UCSD-AML1 (cell line): ENCODE data around the gene ASCC3.

Source experiments
- DNase-seq: peaks from one replicate; lab custom pipeline; 2025; ENCODE audit not compliant: unreplicated experiment; lab: John Stamatoyannopoulos, UW

Gene ASCC3, protein sequence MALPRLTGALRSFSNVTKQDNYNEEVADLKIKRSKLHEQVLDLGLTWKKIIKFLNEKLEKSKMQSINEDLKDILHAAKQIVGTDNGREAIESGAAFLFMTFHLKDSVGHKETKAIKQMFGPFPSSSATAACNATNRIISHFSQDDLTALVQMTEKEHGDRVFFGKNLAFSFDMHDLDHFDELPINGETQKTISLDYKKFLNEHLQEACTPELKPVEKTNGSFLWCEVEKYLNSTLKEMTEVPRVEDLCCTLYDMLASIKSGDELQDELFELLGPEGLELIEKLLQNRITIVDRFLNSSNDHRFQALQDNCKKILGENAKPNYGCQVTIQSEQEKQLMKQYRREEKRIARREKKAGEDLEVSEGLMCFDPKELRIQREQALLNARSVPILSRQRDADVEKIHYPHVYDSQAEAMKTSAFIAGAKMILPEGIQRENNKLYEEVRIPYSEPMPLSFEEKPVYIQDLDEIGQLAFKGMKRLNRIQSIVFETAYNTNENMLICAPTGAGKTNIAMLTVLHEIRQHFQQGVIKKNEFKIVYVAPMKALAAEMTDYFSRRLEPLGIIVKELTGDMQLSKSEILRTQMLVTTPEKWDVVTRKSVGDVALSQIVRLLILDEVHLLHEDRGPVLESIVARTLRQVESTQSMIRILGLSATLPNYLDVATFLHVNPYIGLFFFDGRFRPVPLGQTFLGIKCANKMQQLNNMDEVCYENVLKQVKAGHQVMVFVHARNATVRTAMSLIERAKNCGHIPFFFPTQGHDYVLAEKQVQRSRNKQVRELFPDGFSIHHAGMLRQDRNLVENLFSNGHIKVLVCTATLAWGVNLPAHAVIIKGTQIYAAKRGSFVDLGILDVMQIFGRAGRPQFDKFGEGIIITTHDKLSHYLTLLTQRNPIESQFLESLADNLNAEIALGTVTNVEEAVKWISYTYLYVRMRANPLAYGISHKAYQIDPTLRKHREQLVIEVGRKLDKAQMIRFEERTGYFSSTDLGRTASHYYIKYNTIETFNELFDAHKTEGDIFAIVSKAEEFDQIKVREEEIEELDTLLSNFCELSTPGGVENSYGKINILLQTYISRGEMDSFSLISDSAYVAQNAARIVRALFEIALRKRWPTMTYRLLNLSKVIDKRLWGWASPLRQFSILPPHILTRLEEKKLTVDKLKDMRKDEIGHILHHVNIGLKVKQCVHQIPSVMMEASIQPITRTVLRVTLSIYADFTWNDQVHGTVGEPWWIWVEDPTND (N-terminal part only)

GRCh38 chr6:100880853-100881706, at the start of gene ASCC3:
Gene ASCC3 (minus strand): TSS chr6:100881329. CDS start chr6:100867997, 13,332 bp downstream.
- DNase-seq, result peak; percentile 92

DNA sequence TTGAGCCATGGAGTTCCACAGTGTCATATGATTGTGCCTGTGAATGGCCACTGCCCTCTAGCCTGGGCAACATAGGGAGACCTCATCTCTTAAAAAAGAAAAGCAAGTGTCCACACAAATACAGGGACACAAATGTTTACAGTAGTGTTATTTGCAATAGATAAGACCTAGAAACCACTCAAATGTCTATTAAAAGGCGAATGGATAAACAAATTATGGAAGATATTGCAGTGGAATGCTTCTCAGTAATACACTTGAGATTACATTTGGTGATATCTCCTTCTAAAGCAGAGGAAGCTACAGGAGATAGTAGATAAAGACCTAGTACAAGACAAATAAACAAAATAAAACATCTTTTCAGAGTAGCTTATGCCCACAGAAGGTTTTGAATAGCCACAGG, 44.6 kb upstream of the ASCC3 start:
- DNase-seq, result no peak

- DNase-seq, result no peak
Observed at GRCh38 chr6:100924534-100925227, 43.6 kb upstream of the ASCC3 start.

- no peak for DNase-seq
Observed at GRCh38 chr6:100923481-100924165, 42.5 kb upstream of the ASCC3 start.

- no peak for DNase-seq
Observed at GRCh38 chr6:100920028-100920605, 39.0 kb upstream of the ASCC3 start.

DNA sequence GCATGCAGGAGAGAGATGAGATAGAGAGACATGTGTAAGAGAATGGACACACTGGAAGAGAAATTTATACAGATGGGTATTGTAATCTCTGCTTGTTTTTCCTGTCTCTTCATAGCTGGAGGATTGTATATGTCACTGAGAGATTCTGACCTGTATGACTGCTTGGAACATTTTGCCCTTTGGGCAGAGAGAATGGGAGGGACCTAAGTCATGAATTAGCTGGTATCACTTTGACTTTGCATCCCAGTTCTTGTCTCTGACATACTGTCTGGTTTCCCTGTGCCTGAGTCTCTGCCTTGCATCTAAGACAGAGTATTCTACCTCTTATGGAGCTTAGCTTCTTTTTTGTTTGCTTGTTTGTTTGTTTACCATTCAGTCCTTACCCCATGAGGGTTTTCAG, 37.0 kb upstream of the ASCC3 start:
- no peak for DNase-seq

DNA sequence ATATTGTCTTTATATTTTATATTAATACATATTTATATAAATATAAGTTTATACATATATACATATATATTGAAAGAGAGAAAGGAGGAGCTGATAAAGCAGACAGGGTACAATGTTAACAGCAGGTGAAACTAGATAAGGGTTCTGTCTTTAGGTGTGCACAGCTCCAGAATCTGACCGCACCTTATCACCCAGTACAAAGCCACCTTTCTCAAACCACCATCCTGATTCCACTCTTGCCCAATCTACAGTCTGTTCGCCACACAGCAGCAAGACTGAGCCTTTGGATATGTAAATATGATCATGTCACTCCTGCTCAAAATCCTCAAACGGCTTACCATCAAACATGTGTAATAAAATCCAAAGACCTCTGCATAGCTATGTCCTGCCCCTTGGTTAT, 34.7 kb upstream of the ASCC3 start:
- no peak for DNase-seq

DNA sequence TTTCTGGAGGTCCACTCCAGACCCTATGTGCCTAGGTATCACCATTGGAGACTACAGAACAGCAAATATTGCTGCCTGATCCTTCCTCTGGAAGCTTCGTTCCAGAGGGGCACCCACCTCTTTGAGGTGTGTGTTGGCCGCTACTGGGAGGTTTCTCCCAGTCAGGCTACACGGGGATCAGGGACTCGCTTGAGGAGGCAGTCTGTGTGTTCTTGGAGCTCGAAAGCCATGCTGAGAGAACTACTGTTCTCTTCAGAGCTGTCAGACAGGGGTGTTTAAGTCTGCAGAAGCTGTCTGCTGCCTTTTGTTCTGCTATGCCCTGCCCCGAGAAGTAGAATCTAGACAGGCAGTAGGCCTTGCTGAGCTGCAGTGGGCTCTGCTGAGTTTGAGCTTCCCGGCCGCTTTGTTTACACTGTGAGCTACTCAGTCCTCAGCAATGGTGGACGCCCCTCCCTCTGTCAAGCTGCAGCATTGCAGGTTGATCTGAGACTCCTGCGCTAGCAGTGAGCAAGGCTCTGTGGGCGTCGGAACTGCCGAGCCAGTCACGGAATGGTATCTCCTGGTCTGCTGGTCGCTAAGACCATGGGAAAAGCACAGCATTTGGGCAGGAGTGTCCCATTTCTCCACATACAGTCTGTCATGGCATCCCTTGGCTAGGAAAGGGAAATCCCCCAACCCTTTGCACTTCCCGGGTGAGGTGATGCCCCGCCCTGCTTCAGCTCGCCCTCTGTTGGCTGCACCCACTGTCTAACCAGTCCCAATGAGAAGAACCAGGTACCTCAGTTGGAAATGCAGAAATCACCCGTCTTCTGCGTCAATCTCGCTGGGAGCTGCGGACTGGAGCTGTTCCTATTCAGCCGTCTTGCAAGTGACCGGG, 32.5 kb upstream of the ASCC3 start:
- no peak for DNase-seq

- no peak for DNase-seq
Observed at GRCh38 chr6:100906325-100906724, 25.2 kb upstream of the ASCC3 start.

DNA sequence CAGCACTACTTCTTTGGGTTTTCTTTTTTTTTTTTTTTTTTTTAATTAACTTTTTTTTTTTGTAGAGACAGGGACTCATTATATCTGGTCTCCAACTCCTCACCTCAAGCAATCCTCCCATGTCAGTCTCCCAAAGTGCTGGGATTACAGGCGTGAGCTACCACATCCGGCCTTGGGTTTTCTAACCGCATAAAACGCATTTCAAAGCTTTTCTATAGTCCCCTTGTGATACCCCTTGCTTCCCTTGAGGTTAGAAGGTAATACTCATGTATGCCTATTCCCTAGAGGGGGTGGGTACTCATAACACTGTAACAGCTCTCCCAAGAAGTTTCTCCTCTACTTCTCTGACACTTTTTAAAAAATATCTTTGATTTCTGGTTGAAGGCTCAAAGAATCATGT, 23.9 kb upstream of the ASCC3 start:
- no peak for DNase-seq

DNA sequence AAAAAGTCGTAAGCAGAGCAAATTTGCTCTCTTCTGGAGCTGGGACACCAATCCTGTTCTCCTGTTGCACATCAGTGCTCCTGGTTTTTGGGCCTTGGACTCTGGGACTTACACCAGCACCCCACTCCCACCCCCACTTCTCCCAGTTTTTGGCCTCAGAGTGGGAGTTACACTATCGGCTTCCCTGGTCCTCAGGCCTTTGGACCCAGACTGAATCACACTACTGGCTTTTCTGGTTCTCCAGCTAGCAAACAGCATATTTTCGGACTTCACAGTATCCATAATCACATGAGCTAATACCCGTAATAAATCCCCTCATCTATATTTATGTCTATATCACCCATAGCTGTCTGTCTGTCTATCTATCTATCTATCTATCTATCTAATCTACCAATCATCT, 23.2 kb upstream of the ASCC3 start:
- no peak for DNase-seq

- DNase-seq, result no peak
Observed at GRCh38 chr6:100901582-100901981, 20.5 kb upstream of the ASCC3 start.

DNA sequence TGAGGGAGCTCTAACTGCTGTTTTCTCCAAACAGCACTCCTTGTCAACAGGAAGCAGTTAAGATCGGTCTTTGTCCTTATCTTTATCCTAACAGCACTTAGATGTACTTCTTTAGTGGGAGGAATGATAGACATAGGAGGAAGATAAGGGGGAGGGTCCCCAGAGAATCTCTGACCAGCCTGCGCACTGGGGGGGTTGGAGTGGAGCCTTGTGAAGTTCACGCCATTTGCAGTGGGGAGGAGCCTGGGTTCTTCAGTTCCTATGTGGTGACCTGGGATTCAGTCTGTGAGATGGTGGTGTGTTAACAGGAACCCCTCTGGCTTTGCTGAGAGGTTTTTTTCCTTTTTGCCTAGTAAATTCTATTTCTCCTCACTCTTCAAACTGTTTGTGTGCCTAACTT, 18.1 kb upstream of the ASCC3 start:
- no peak for DNase-seq

GRCh38 chr6:100897671-100898070, 16.5 kb upstream of the ASCC3 start:
- DNase-seq, result no peak

GRCh38 chr6:100893743-100894142, 12.6 kb upstream of the ASCC3 start:
- DNase-seq, result no peak

- DNase-seq, result no peak
Observed at GRCh38 chr6:100892693-100893092, 11.6 kb upstream of the ASCC3 start.

DNA sequence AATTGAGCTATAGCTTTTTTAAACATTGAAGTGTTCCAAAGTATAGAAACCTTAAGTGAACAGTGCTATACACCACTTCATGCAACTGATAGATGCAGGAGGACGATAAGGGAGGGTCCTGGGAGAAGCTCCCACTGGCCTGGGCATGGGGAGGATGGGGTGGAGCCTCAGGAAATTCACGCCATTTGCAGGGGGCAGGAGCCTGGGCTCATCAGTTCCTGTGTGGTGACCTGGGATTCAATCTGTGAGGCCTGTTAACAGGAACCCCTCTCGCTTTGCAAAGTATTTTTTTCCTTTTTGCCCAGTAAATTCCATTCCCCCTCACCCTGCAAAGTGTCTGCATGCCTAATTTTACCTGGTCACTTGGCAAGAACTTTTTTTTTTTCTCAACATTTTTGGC, 11.0 kb upstream of the ASCC3 start:
- DNase-seq, result peak; percentile 7

DNA sequence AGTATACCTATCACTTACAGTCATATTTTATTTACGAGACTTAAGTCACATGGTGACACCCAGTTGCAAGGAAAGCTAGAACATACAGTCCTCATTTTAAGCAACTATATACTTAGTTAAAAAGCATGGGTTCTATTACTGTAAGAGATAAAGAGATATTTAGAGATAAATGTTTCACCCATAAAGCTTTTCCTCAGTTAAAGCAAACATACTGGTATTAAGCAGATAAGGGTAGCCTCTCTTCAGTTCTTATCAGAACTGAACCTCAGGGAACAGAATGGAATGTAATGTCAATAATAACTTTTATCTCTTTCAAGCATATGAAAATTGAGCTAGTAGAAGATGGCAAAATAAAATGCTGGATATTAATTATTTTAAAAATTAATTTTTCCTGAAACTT, 9.9 kb upstream of the ASCC3 start:
- no peak for DNase-seq
